ENCODE results near the gene RALBP1. TPM values are rescaled to one million over a fixed set of nuclear protein-coding genes. Genes with fewer than 3 reads are reported as not detected.

Gene RALBP1
- total RNA-seq, 4 donors from 2014 or later, result 103 to 164 (median 115) TPM

- Histone ChIP-seq H3K4me1 (peaks cover 4 to 17% (median 6%) of the 10 kb centered on the region in 4 donors), H3K27ac (replicated peaks in 1 of 4) (no peak overlapping the region), H3K9me3 (peaks cover 0 to 6% (median 4%) of the 10 kb centered on the region in 4 donors), H3K36me3 (no peaks in the 10 kb centered on the region), H3K4me3 (no peak overlapping the region), H3K27me3 (no peaks in the 10 kb centered on the region)
- intact Hi-C loops (cut with DNase I), result no loop called here
- TF ChIP-seq POLR2A (IDR thresholded peaks at IDR 0.05; ENCODE audit: low read depth) (no peak), EP300 (IDR thresholded peaks at IDR 0.05) (no peak), POLR2AphosphoS5 (IDR thresholded peaks at IDR 0.05) (no peak), CTCF (IDR thresholded peaks at IDR 0.05) (no peak)
- WGBS, result 82% methylated on average over 2 of the region's 2 CpGs
- no peak for DNase-seq (ENCODE audit: extremely low spot score)
Observed at GRCh38 chr18:9507565-9508088, 32.3 kb downstream of the RALBP1 start.

DNA sequence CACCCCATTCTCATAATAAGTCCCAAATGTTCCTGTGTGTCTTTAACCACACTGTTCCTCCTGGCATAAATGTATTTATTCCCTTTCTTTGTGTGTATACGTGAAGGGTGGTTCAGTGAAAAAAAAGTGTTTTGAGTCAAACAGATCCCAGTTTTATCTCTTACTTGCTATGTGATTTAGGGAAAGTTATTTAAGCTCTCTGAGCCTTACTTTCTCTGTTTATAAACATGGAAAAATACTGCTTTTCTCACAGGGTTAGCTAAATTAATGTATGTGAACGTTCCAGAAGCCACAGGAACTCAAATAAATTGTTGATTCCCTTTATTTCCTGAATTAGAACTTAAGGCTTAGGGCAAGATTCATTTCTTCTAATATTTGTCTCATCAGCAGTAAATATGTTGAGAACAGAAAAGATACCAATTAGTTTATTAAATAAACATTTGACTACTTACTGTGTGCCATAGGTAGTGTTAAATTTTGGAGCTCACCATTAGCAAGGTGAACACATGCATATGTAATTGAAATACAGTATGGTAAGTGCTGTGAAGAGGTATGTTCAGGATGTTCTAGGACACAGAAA, 33.2 kb downstream of the RALBP1 start:
- peaks cover 0 to 7% (median 5%) of the 10 kb centered on the region in 4 donors for H3K36me3 ChIP-seq
- no peak for TF ChIP-seq CTCF (IDR thresholded peaks at IDR 0.05)
- TF ChIP-seq EP300 (IDR thresholded peaks at IDR 0.05), result no peak
- TF ChIP-seq POLR2A (IDR thresholded peaks at IDR 0.05; ENCODE audit: low read depth), result no peak
- intact Hi-C loops (cut with DNase I), result no loop called here
- WGBS, result 68% methylated on average over 2 of the region's 2 CpGs
- H3K9me3 ChIP-seq, result no peaks in the 10 kb centered on the region
- no peaks in the 10 kb centered on the region for H3K27me3 ChIP-seq
- H3K4me3 ChIP-seq, result no peak overlapping the region
- H3K27ac ChIP-seq (replicated peaks in 1 of 4), result no peak overlapping the region
- no peak for DNase-seq (ENCODE audit: extremely low spot score)
- H3K4me1 ChIP-seq, result peaks cover 4 to 17% (median 6%) of the 10 kb centered on the region in 4 donors

DNA sequence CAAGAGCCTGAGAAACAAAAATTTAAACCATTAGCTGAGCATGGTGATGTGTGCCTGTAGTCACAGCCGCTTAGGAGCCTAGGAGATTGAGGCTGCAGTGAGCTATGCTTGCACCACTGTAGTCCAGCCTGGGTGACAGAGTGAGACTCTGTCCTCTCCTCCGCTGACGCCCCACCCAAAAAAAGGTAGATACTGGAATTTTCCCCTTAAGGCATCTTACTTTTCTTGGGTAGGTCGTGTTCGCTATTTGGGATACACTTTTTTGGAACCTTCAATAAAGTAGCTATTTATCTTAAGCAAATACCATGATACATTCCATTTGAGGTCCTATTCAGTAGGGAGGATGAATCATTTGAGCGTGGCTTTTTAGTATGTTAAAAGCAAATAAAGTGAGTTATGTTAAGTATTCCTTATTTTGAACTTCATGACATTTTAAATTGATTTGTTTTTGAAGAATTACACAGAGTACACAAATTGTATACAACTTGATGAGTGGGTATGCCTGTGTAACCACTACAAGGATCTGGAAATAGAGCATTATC, 38.7 kb downstream of the RALBP1 start:
- peaks cover 0 to 28% (median 19%) of the 10 kb centered on the region in 4 donors for H3K36me3 ChIP-seq
- no peak for DNase-seq (ENCODE audit: extremely low spot score)
- intact Hi-C loops (cut with DNase I), result loop anchor here (5.0 to 10.0 kb wide), 3 partner anchors 37 to 439 kb away; partner anchors contain the start of gene RALBP1
- no peak overlapping the region for H3K4me3 ChIP-seq
- H3K4me1 ChIP-seq, result peaks cover 0 to 38% (median 23%) of the 10 kb centered on the region in 4 donors
- H3K27ac ChIP-seq (replicated peaks in 1 of 4), result no peak overlapping the region
- H3K9me3 ChIP-seq, result no peaks in the 10 kb centered on the region
- no peaks in the 10 kb centered on the region for H3K27me3 ChIP-seq
- WGBS, result 93% methylated on average over 6 of the region's 6 CpGs
- TF ChIP-seq POLR2AphosphoS5 (IDR thresholded peaks at IDR 0.05) (no peak), POLR2A (IDR thresholded peaks at IDR 0.05; ENCODE audit: low read depth) (no peak), CTCF (IDR thresholded peaks at IDR 0.05) (no peak), EP300 (IDR thresholded peaks at IDR 0.05) (no peak)

DNA sequence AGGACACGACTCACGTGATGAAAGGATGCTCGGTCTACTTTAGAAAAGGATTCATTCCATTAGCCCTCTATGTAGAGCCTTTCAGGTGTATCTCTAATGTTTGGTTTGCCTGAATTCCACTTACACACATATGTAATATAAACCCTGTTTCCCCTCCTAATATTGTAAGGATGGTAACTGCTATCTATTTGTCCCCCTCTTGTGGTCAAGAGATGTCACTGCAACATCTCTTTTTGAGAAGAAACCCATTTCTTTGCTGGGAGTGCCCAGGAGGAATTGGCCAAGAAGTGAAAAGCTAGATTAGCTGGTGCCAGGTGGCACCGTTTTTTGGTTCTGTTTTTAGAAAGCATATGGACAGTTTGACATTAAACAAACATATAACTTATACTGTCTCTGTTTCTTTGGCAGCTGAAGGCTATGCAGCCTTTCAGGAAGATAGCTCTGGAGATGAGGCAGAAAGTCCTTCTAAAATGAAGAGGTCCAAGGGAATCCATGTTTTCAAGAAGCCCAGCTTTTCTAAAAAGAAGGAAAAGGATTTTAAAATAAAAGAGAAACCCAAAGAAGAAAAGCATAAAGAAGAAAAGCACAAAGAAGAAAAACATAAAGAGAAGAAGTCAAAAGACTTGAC, 41.2 kb downstream of the RALBP1 start:
- Histone ChIP-seq H3K36me3 (peaks cover 0 to 28% (median 19%) of the 10 kb centered on the region in 4 donors), H3K27ac (replicated peaks in 1 of 4) (peak overlapping the region in 3 of 4 donors; percentile 12 to 37 (median 28)), H3K4me1 (peaks cover 0 to 50% (median 32%) of the 10 kb centered on the region in 4 donors), H3K9me3 (no peaks in the 10 kb centered on the region), H3K27me3 (no peaks in the 10 kb centered on the region), H3K4me3 (no peak overlapping the region)
- TF ChIP-seq CTCF (IDR thresholded peaks at IDR 0.05) (peak; percentile 73 to 87 (median 78)), POLR2A (IDR thresholded peaks at IDR 0.05; ENCODE audit: low read depth) (no peak), EP300 (IDR thresholded peaks at IDR 0.05) (no peak)
- WGBS, result 70% methylated on average over 4 of the region's 4 CpGs
- intact Hi-C loops (cut with DNase I), result loop anchor here (10.0 kb wide), 2 partner anchors 152 to 442 kb away; no protein-coding TSS in a partner anchor
- DNase-seq (ENCODE audit: extremely low spot score), result no peak

All from esophagus muscularis mucosa (tissue), 4 donors.